ENCODE results near the gene DAPK2.

- TF ChIP-seq POLR2AphosphoS5 (IDR thresholded peaks at IDR 0.05; ENCODE audit: borderline replicate concordance, low read depth, low read length) (no peak), EZH2 (IDR thresholded peaks at IDR 0.05) (no peak)
Measured at GRCh38 chr15:64082757-64083156, 36.5 kb upstream of the DAPK2 start.
